ENCODE data around the gene DNASE1L2. TPM values are rescaled to one million over a fixed set of nuclear protein-coding genes. Genes with fewer than 3 reads are reported as not detected.

DNASE1L2 gene
- total RNA-seq, 1 experiment from 2014 or later: 2.0 TPM

DNA sequence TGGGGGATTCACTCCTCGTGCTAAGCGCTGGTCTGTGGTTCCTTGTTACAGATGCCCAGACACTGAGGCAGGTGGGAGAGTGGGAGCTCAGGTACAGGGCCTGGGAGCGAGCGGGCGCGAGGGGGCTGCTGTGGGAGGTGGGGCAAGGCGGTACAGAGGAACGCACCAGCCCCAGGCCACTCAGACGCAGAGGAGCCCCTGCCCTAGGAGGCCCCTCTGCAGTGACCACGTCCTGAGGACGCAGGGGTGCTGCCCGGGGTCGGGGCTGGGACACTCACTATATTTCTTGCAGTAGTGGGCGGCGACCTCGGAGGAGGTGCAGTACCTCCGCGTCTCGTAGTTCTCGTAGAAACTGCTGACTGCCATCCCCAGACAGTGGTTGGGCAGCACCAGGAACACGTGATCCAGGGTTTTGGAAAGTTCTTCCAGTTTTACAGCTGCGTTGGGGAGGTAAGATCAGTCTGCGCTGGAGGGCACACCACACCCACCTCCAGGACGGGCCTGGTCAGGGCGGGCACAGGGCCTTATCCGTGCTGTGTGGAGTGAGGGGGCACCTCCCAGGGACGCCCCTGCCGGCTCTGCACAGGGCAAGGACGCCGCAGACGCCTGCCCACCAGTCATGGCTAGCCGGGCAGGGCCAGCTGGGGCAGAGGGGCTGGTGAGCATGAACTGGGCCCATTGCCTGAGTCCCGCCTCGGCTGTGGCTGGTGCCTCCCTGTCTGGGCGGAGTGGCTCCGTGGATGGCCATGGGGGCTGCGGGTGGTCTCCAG, 47.9 kb downstream of the DNASE1L2 start:
- H3K36me3 ChIP-seq: no peaks in the 10 kb centered on the region
- H3K9me3 ChIP-seq: no peaks in the 10 kb centered on the region
- DNase-seq: no peak
- no peaks in the 10 kb centered on the region for H3K27me3 ChIP-seq
- H3K4me3 ChIP-seq: no peak overlapping the region

DNA sequence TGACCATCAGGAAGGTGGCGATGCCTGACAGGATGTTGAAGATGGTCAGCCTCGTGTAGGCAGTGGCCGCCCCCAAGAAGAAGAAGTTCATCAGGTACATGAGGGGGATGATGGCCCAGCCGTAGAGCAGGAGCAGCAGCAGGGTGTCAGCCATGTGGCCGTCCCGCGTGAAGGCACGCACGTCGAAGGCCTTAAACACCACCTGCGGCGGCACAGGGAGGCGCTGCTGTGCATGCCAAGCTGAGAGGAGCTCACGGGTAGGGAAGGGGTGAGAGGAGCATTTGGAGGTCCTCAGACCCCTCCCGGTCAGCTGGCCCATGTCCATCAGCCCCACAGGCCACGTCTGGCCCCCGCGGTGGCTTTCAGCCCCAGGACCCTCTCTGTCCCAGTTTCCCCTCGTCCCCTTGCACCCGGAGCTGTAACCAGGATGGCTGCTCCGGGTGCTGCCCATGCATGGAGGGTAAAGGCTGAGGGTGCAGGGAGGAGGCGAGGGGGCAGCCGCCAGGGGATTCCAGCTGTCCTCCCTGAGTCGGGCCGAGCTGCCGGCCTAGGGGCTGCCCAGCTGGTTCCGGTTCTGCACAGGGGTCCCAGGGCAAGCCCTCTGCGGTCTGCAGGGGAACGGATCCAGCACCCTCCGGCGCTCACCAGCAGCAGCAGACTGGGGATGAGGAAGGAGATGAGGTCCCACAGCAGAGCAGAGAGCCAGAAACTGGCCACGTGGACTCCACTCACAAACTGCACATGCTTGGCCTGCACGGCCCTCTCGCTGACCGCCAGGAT, 48.7 kb downstream of the DNASE1L2 start:
- no peak overlapping the region for H3K4me3 ChIP-seq

DNA sequence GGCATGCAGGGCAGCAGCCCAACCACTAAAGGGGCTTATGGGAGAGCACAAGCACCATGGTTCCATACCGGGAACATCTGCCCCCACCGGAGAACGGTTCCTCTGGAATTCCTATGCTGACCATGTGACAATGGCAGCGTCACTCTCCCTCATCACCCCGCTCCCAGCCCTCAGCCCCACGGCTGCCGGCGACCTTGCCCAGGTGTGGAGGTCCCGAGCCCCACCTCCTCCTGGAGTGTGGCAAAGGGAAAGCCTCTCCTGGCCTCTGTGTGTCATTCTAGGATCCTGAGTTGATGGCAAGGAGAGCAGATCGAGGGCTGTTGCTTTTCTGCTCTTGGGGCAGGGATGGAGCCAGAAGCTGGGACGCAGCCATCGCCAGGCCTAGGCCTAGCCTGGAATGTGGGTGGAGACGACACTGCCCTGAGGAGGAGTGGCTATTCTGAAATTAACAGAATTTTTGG, 49.5 kb downstream of the DNASE1L2 start:
- Histone ChIP-seq H3K4me3 (no peak overlapping the region), H3K27me3 (no peaks in the 10 kb centered on the region), H3K9me3 (no peaks in the 10 kb centered on the region), H3K36me3 (no peaks in the 10 kb centered on the region)
- DNase-seq: no peak

More for the DNA sequence above, 48.7 kb downstream of the DNASE1L2 start:
- no peak for DNase-seq
- Histone ChIP-seq H3K36me3 (no peaks in the 10 kb centered on the region), H3K9me3 (no peaks in the 10 kb centered on the region), H3K27me3 (no peaks in the 10 kb centered on the region)

DNA sequence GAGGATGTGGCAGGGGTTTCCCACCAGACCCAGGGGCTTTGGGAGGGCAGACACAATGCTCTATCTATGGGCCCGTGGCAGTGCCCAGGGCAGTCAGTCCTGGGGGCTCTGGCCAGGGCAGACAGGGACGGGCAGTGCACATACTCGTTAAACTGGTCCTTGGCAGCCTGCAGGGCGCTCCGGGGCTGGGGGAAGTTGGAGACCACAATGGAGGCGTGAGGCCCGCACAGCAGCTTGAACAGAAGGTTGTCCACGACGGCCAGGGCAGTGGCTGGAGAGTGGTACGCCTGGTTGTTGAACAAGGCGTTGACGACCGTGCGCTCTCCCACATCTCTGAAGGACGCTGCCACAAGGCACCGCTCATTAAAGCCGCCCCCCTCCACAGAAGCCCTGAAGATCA, 50.3 kb downstream of the DNASE1L2 start:
- no peaks in the 10 kb centered on the region for H3K27me3 ChIP-seq
- no peak for DNase-seq
- H3K9me3 ChIP-seq: no peaks in the 10 kb centered on the region
- no peaks in the 10 kb centered on the region for H3K36me3 ChIP-seq
- H3K4me3 ChIP-seq: no peak overlapping the region

DNA sequence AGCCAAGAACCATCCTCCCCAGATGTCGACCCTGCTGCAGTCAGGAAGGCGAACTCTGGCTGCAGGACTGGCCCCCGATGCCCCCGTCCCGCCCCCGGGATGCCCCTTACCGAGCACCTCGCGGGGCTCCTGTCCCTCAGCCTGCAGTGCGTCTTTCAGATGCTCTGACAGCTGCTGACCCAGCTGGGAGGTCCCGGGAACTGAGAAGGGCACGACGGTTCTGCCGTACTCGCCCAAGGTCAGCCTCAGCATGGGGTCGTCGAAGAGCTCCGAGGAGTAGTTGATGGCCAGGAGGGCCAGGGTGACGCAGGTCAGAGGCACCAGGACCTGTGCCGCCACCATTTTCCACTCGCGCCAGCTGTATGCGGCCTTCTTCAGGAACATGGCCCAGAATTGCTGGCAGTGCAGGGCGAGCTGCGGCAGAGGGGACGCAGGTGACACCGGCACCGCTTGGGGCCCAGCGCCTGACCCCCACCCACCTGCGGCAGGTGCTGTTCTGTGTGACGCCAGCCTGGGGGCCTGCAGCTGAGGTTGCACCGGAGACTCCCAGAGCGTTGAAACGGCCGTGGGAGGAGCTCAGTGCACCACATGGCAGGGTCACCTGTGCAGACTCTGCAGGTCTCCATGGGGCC, 51.8 kb downstream of the DNASE1L2 start:
- no peak for DNase-seq
- Histone ChIP-seq H3K36me3 (no peaks in the 10 kb centered on the region), H3K9me3 (no peaks in the 10 kb centered on the region), H3K4me3 (no peak overlapping the region), H3K27me3 (no peaks in the 10 kb centered on the region)

Other genes with a start within 250 kb of the DNASE1L2 start
- 0.07 TPM in 1 of 2 replicates, not detected in the other for gene SYNGR3, start 246.5 kb upstream of the DNASE1L2 start, total RNA-seq (2014; rRNA removed; shearing (Covaris generic); ENCODE audit: low replicate concordance)
- gene ZNF598, start 226.6 kb upstream of the DNASE1L2 start, total RNA-seq (2014; rRNA removed; shearing (Covaris generic); ENCODE audit: low replicate concordance): 75.0 and 86.5 TPM in 2 replicates
- gene NPW, start 216.7 kb upstream of the DNASE1L2 start, total RNA-seq (2014; rRNA removed; shearing (Covaris generic); ENCODE audit: low replicate concordance): not detected in 2 replicates
- 15.9 and 19.0 TPM in 2 replicates for gene NHERF2, start 209.5 kb upstream of the DNASE1L2 start, total RNA-seq (2014; rRNA removed; shearing (Covaris generic); ENCODE audit: low replicate concordance)
- 57.1 and 74.7 TPM in 2 replicates for gene NTHL1, start 188.6 kb upstream of the DNASE1L2 start, total RNA-seq (2014; rRNA removed; shearing (Covaris generic); ENCODE audit: low replicate concordance)
- gene TSC2, start 188.5 kb upstream of the DNASE1L2 start, total RNA-seq (2014; rRNA removed; shearing (Covaris generic); ENCODE audit: low replicate concordance): 24.1 and 64.4 TPM in 2 replicates
- gene PKD1, start 100.5 kb upstream of the DNASE1L2 start, total RNA-seq (2014; rRNA removed; shearing (Covaris generic); ENCODE audit: low replicate concordance): 60.2 and 106 TPM in 2 replicates
- not detected in 2 replicates for gene RAB26, start 87.8 kb upstream of the DNASE1L2 start, total RNA-seq (2014; rRNA removed; shearing (Covaris generic); ENCODE audit: low replicate concordance)
- gene TRAF7, start 80.7 kb upstream of the DNASE1L2 start, total RNA-seq (2014; rRNA removed; shearing (Covaris generic); ENCODE audit: low replicate concordance): 68.0 and 111 TPM in 2 replicates
- 0.02 and 1.0 TPM in 2 replicates for gene CASKIN1, start 39.8 kb upstream of the DNASE1L2 start, total RNA-seq (2014; rRNA removed; shearing (Covaris generic); ENCODE audit: low replicate concordance)
- 29.0 and 42.6 TPM in 2 replicates for gene MLST8, start 31.0 kb upstream of the DNASE1L2 start, total RNA-seq (2014; rRNA removed; shearing (Covaris generic); ENCODE audit: low replicate concordance)
- 0.39 and 1.3 TPM in 2 replicates for gene BRICD5, start 25.6 kb upstream of the DNASE1L2 start, total RNA-seq (2014; rRNA removed; shearing (Covaris generic); ENCODE audit: low replicate concordance)
- gene PGP, start 21.6 kb upstream of the DNASE1L2 start, total RNA-seq (2014; rRNA removed; shearing (Covaris generic); ENCODE audit: low replicate concordance): 31.7 and 43.8 TPM in 2 replicates
- gene E4F1, start 12.9 kb upstream of the DNASE1L2 start, total RNA-seq (2014; rRNA removed; shearing (Covaris generic); ENCODE audit: low replicate concordance): 43.2 and 56.5 TPM in 2 replicates
- 41.1 and 83.9 TPM in 2 replicates for gene ECI1, start 15.1 kb downstream of the DNASE1L2 start, total RNA-seq (2014; rRNA removed; shearing (Covaris generic); ENCODE audit: low replicate concordance)
- gene RNPS1, start 31.7 kb downstream of the DNASE1L2 start, total RNA-seq (2014; rRNA removed; shearing (Covaris generic); ENCODE audit: low replicate concordance): 130 and 133 TPM in 2 replicates
- gene ABCA3, start 104.3 kb downstream of the DNASE1L2 start, total RNA-seq (2014; rRNA removed; shearing (Covaris generic); ENCODE audit: low replicate concordance): 1.1 and 5.1 TPM in 2 replicates
- gene CCNF, start 193.0 kb downstream of the DNASE1L2 start, total RNA-seq (2014; rRNA removed; shearing (Covaris generic); ENCODE audit: low replicate concordance): 33.3 and 35.9 TPM in 2 replicates
- 32.3 and 38.6 TPM in 2 replicates for gene TEDC2, start 223.7 kb downstream of the DNASE1L2 start, total RNA-seq (2014; rRNA removed; shearing (Covaris generic); ENCODE audit: low replicate concordance)
- gene NTN3, start 234.9 kb downstream of the DNASE1L2 start, total RNA-seq (2014; rRNA removed; shearing (Covaris generic); ENCODE audit: low replicate concordance): not detected in 2 replicates
- 12.9 and 14.8 TPM in 2 replicates for gene TBC1D24, start 238.7 kb downstream of the DNASE1L2 start, total RNA-seq (2014; rRNA removed; shearing (Covaris generic); ENCODE audit: low replicate concordance)

Data from MG63 (cell line).